DOHH2 (cell line): ENCODE results near the gene WWC1.

Source experiments
- CTCF ChIP-seq: fragments of 200-600 bp; sonication (generic); IDR thresholded peaks from one replicate; pipeline ENCODE4 v1.5.1; 2014; ENCODE audit warnings: antibody characterized with exemption, mild to moderate bottlenecking, low read depth, low read length; ENCODE audit not compliant: poor library complexity, severe bottlenecking
- EZH2phosphoT487 ChIP-seq: fragments of 200-600 bp; sonication (generic); IDR thresholded peaks from 2 replicates; pipeline ENCODE4 v1.6.1; 2017; ENCODE audit warnings: borderline replicate concordance, mild to moderate bottlenecking, antibody characterized with exemption, low read length, moderate library complexity, mixed read lengths

GRCh38 chr5:168305281-168305680, 13.8 kb downstream of the WWC1 start:
- TF ChIP-seq CTCF = no peak
- TF ChIP-seq EZH2phosphoT487 = no peak
